ENCODE measurements around the gene CTXN3.

DNA sequence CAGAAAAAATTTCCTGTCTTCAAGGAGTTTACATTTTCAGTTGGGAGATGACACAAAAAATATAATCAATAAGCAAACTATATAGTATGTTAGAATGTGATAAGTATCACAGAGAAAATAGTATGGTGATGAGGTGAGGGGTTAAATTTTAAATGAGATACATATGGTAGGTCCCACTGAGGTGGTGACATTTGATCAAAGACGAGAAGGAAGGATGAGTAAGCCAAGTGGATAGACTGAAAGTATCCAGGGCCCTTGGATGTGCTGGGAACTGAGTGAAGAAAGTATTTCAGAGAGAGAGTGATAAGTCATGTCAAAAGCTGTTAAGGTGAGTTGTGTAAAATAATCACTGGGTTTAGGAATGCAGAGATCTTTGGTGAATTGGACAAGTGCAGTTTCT, 57.8 kb downstream of the CTXN3 start:
- TF ChIP-seq, protein P1, sequence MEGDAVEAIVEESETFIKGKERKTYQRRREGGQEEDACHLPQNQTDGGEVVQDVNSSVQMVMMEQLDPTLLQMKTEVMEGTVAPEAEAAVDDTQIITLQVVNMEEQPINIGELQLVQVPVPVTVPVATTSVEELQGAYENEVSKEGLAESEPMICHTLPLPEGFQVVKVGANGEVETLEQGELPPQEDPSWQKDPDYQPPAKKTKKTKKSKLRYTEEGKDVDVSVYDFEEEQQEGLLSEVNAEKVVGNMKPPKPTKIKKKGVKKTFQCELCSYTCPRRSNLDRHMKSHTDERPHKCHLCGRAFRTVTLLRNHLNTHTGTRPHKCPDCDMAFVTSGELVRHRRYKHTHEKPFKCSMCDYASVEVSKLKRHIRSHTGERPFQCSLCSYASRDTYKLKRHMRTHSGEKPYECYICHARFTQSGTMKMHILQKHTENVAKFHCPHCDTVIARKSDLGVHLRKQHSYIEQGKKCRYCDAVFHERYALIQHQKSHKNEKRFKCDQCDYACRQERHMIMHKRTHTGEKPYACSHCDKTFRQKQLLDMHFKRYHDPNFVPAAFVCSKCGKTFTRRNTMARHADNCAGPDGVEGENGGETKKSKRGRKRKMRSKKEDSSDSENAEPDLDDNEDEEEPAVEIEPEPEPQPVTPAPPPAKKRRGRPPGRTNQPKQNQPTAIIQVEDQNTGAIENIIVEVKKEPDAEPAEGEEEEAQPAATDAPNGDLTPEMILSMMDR (IDR thresholded peaks at IDR 0.05 in 2 of 3, conservative IDR thresholded peaks at IDR 0.05 in 1 of 3; ENCODE audit: control insufficient read depth in 2 of 3, extremely low read depth in 1 of 3, insufficient read depth in 1 of 3, low read depth in 3 of 3, low read length in 3 of 3) = no peak
- TF ChIP-seq POLR2A (IDR thresholded peaks at IDR 0.05; ENCODE audit: low read depth, low read length) = no peak
- TF ChIP-seq EP300 (IDR thresholded peaks at IDR 0.05; ENCODE audit: borderline replicate concordance in 1 of 2, control insufficient read depth in 1 of 2, low read depth in 2 of 2, low read length in 2 of 2) = no peak
- no peak for TF ChIP-seq ESRRA (IDR thresholded peaks at IDR 0.05; ENCODE audit: low read length)
